Endothelial cell of hepatic sinusoid (primary cell): ENCODE measurements around the gene RTN4RL1.
"Not testable (repeated sequence)": the region's sequence is repeated elsewhere in the genome, so short reads cannot be mapped to it uniquely, and the experiment has no call there.

Experiments used
- in situ Hi-C: cut with HindIII; loops from 2 replicates; pipeline ENCODE4 v1.10.0; 2017; ENCODE audit warnings: low sequenced_read_pairs

RTN4RL1 gene

DNA sequence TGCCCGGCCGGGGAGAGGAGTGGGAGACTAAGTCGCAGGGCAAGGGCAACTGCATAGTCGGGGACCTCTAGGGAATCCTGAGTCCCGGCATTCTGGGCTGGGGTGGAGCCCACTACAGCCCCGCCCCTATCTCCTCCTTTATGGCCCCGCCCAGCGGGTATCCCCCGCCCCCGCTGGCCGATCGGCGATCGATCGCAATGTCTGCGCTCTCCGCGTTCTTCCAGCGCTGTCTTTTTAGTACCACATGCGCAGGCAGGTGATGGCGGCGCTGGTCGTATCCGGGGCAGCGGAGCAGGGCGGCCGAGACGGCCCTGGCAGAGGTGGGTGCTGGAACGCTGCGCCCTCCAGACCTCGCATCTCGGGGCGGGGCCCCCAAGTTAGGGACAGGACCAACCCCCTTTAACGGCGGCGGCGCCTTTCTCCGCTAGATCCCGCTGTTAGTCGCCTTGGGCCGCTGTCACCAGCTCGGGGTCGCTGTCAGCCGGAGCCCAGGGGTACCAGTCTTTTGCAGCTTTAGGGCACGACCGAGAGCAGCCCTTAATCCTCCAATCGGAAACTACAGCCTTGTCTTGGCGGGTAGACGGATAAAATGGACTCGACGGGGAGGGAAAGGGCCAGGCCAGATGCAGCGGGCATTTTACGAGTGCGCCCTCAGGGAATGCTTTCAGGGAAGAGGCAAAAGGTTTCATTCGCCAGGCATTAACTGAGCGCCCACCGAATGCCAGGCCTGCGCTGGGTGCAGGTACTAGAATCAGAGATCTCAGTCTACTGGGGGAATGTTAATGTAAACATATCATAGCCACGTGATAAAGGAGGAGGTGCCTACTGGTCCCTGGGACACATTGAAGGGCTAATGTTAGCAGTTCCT is 5.0 kb upstream of the RTN4RL1 start, which contains the start of gene DPH1:
Gene DPH1, plus strand, starts transcription at position 243 of the 868 bp plus-strand sequence. Its CDS starts 17 bp downstream, at position 260.
- in situ Hi-C loops = loop anchor here (5.0 to 10.0 kb wide), 2 partner anchors 38 to 145 kb away; no protein-coding TSS in a partner anchor

DNA sequence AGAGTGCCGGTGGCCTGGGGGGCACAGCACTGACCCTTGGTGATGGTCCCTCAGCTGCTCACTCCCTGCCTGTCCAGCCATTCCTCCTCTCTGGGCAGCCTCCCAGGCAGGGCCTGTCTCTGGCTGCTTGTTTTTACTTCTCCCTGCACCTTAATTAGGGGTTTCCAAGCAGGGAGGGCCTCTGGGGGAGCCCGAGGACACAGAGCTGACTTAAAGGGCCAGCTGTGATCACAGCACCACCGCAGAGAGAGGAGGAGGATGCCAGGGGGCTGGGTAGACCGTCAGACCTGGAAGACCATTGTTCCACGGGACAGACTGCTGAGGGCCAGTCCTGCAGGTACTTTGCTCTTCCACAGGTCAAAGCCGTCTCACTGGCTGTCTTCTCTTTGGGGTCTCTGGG is 3.6 kb upstream of the RTN4RL1 start:
- in situ Hi-C loops = no loop called here

- in situ Hi-C loops = no loop called here
Observed at GRCh38 chr17:2028234-2028614, 3.1 kb upstream of the RTN4RL1 start.

DNA sequence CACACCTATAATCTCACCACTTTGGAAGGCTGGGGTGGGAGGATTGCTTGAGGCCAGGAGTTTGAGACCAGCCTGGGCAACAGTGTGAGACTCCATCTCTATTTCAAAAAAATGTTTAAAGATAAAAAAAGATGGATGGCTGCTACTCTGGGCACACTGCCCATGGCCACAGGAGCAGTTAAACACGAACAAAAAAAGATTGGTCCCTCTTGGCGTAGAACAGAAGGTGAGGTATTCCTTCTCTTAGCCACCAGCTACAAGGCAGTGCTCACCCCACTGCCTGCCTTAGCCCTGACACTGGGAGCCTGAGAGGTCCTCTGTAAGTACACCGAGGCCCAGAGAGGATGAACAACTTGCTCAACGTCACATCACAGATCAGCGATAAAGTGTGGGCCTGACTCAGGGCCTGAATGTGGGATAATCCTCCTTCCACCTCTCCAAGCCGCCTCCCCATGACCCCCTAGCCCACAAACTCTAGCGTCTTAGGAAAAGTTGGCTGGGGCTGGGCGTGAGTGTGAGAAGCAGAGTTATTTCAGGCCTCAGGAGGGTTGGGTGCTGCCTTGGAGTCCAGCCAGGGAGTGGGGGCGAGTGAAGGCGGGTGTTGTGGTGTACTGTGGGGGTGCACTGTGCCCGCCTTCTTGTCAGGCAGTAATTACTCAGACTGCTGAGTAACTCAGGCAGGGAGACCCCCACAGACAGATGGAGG is 2.5 kb upstream of the RTN4RL1 start:
- in situ Hi-C loops = no loop called here

- in situ Hi-C loops = no loop called here
Observed at GRCh38 chr17:2025622-2026309, 632 bp upstream of the RTN4RL1 start.

- in situ Hi-C loops = no loop called here
Observed at GRCh38 chr17:2024572-2025219, 438 bp downstream of the RTN4RL1 start.

- in situ Hi-C loops = no loop called here
Observed at GRCh38 chr17:2023692-2024571, 1.2 kb downstream of the RTN4RL1 start.

- in situ Hi-C loops = no loop called here
Observed at GRCh38 chr17:2023256-2023655, 1.9 kb downstream of the RTN4RL1 start.

DNA sequence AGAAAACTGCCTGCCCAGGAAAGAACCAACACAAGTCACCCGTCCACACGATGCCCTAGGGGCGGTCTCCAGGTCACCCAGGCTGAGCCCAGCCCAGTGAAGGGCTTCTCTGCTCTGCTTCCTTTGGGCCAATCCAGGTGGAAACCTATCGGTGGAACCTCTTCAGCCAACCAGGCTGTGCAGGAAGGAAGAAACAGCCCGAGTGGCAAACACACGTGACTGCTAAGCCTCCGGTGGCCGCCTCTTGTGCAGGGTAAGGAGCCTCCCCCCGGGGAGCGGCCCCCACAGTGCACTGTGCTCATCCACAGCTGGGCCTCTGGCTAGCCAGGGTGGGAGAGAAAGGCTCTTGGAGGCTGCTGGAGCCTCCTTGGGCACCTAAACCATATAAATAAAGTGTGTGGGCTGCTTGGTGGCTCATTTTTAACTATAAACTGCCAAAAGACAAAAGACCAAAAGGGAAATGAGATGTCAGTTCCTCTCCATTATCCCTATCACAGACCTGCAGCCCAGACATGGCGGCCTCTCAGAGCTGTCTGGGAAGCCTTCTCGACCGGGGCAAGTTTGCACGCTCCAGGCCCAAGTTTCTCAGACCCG is 2.4 kb downstream of the RTN4RL1 start:
- in situ Hi-C loops = no loop called here

GRCh38 chr17:2020721-2021120 is 4.4 kb downstream of the RTN4RL1 start:
- in situ Hi-C loops = no loop called here

GRCh38 chr17:2019723-2020122 is 5.4 kb downstream of the RTN4RL1 start:
- in situ Hi-C loops = no loop called here

- in situ Hi-C loops = no loop called here
Observed at GRCh38 chr17:2018716-2019510, 6.2 kb downstream of the RTN4RL1 start.

GRCh38 chr17:2017274-2017941 is 7.7 kb downstream of the RTN4RL1 start:
- in situ Hi-C loops = no loop called here

GRCh38 chr17:2016494-2016893 is 8.6 kb downstream of the RTN4RL1 start:
- in situ Hi-C loops = no loop called here

DNA sequence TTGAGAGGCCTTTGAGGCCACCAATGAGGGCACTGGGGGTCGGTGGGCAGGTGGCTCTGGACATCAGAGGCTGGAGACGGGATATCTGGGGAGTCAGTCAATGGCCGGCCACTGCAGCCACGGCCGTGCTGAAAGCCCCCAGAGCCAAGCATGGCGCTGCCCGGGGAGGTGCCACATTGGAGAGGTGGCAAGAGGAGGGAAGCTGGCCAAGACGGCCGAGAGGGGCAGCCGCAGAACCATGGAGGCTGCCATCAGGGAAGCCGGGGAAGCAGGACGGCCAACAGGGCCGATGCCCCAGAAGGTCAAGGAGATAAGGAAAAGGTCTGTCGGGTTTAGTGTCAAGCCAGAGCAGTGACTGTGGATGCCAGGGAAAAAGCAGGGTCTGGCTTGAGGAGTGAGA is 9.8 kb downstream of the RTN4RL1 start:
- in situ Hi-C loops = no loop called here

- in situ Hi-C loops = no loop called here
Observed at GRCh38 chr17:2013994-2014317, 11.2 kb downstream of the RTN4RL1 start.

- in situ Hi-C loops = not testable (repeated sequence)
Observed at GRCh38 chr17:2013220-2013993, 11.7 kb downstream of the RTN4RL1 start.

DNA sequence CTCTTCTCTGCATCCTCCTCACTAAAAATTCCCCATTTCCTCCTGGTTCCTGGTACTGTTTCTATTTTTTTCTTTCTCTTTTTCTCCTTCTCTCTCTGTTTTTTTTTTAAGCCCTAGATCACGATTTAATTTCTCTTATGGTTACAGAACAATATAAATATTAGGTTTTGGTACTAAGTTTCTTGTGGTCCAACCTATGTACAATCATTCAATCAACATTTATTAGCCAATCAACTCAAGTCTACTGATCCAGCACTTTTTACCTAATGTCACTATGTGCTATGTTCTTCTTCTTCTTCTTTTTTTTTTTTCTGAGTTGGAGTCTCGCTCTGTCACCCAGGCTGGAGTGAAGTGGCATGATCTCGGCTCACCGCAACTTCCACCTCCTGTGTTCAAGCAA is 12.6 kb downstream of the RTN4RL1 start:
- in situ Hi-C loops = no loop called here
